Measurements from ENCODE around the gene ZNF514.
"Not testable (repeated sequence)": the region's sequence is repeated elsewhere in the genome, so short reads cannot be mapped to it uniquely, and the experiment has no call there.

Gene ZNF514

DNA sequence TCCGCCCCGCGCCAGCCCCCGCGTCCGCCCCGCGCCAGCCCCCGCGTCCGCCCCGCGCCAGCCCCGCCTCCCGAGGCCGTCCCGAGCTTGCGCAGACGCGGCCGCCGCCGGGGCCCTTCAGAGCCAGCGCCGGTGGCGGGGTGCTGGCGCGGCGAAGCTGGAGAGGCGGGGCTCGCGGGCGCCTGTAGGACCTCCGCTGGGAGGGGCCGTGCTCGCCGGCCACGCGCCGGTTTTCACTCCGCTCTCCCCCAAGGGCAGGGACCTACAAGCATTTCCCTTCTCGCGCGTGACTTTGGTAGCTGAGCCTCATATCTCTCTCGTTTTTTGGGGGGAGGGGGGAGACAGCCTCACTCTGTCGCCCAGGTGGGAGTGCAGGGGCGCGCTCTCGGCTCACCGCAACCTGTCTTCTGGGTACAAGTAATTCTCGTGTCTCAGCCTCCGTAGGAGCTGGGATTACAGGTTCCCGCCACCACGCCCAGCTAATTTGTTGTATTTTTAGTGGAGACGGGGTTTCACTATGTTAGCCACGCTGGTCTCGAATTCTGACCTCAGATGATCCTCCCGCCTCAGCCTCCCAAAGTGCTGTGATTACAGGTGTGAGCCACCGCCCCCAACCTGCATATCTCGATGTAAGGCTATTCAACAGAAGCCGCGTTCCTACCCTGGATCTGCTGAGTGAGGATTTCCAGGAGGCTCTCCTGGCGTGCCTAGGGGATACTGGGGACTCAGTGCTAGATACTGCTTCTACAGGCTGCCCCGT lies at the start of gene ZNF514:
Gene ZNF514 (minus strand): TSS at position 159 of the 760 bp plus-strand sequence. CDS start 6,595 bp downstream, outside the sequence.
- Histone ChIP-seq H3K36me3 (ENCODE audit: control insufficient read depth in 5 of 5, insufficient read depth in 5 of 5, low read length in 5 of 5) (peaks cover 6 to 22% (median 22%) of the 10 kb centered on the region in 5 donors), H3K27me3 (ENCODE audit: control insufficient read depth in 5 of 5, insufficient read depth in 4 of 5, low read length in 5 of 5) (no peaks in the 10 kb centered on the region), H3K27ac (ENCODE audit: low read depth, low read length) (peak within 1 kb of the TSS; percentile 64), H3K9me3 (ENCODE audit: control insufficient read depth in 5 of 5, low read length in 5 of 5) (peaks cover 0 to 10% (median 4%) of the 10 kb centered on the region in 5 donors), H3K4me3 (ENCODE audit: low read depth in 1 of 5, low read length in 5 of 5) (peak within 1 kb of the TSS; percentile 74 to 93 (median 87)), H3K4me1 (ENCODE audit: control insufficient read depth in 5 of 5, insufficient read depth in 5 of 5, low read length in 5 of 5) (peaks cover 2 to 33% (median 27%) of the 10 kb centered on the region in 5 donors), H3K9ac (ENCODE audit: low read length in 5 of 5) (peak within 1 kb of the TSS; percentile 72 to 89 (median 81))

DNA sequence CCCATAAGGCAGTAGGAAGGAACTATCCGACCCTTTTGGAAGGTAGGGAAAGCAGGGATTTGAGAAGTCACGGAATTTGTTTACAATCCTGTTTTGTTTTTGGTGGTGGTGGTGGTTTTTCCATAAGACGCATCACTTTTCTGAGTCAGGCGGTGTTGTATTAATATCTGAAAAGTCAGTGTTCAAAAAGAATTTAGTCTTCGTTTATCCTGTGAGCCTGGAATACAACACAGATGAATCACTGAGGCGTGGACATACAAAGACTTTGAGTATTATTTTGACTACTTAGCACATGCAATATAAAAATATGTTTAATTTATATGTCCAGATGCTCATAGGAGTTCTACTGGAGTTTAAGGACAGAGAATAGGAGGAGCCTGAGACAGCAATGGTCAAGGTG lies 48.5 kb upstream of the ZNF514 start:
- Histone ChIP-seq H3K9ac (ENCODE audit: low read length in 5 of 5) (peak overlapping the region in 3 of 5 donors; percentile 87 to 89 (median 89)), H3K36me3 (ENCODE audit: control insufficient read depth in 5 of 5, insufficient read depth in 5 of 5, low read length in 5 of 5) (peaks cover 22 to 29% (median 25%) of the 10 kb centered on the region in 5 donors), H3K9me3 (ENCODE audit: control insufficient read depth in 5 of 5, low read length in 5 of 5) (peaks cover 17 to 34% (median 26%) of the 10 kb centered on the region in 5 donors), H3K27ac (ENCODE audit: low read depth, low read length) (no peak overlapping the region), H3K27me3 (ENCODE audit: control insufficient read depth in 5 of 5, insufficient read depth in 4 of 5, low read length in 5 of 5) (no peaks in the 10 kb centered on the region), H3K4me1 (ENCODE audit: control insufficient read depth in 5 of 5, insufficient read depth in 5 of 5, low read length in 5 of 5) (peaks cover 0 to 21% (median 15%) of the 10 kb centered on the region in 5 donors), H3K4me3 (ENCODE audit: low read depth in 1 of 5, low read length in 5 of 5) (peak overlapping the region; percentile 85 to 95 (median 88))

- Histone ChIP-seq H3K9me3 (ENCODE audit: control insufficient read depth in 5 of 5, low read length in 5 of 5) (peaks cover 10 to 27% (median 18%) of the 10 kb centered on the region in 5 donors), H3K4me1 (ENCODE audit: control insufficient read depth in 5 of 5, insufficient read depth in 5 of 5, low read length in 5 of 5) (peaks cover 0 to 21% (median 15%) of the 10 kb centered on the region in 5 donors), H3K36me3 (ENCODE audit: control insufficient read depth in 5 of 5, insufficient read depth in 5 of 5, low read length in 5 of 5) (peaks cover 15 to 21% (median 17%) of the 10 kb centered on the region in 5 donors), H3K27ac (ENCODE audit: low read depth, low read length) (peak within 1 kb of the TSS; percentile 48), H3K9ac (ENCODE audit: low read length in 5 of 5) (peak within 1 kb of the TSS in 4 of 5 donors; percentile 77 to 89 (median 88)), H3K4me3 (ENCODE audit: low read depth in 1 of 5, low read length in 5 of 5) (peak within 1 kb of the TSS; percentile 85 to 95 (median 88)), H3K27me3 (ENCODE audit: control insufficient read depth in 5 of 5, insufficient read depth in 4 of 5, low read length in 5 of 5) (no peaks in the 10 kb centered on the region)
Observed at GRCh38 chr2:95207111-95207961, 47.7 kb upstream of the ZNF514 start, which contains the start of gene ZNF892. TSS of gene ZNF892 (plus strand) at chr2:95207521. CDS start at chr2:95207816, 295 bp downstream.

DNA sequence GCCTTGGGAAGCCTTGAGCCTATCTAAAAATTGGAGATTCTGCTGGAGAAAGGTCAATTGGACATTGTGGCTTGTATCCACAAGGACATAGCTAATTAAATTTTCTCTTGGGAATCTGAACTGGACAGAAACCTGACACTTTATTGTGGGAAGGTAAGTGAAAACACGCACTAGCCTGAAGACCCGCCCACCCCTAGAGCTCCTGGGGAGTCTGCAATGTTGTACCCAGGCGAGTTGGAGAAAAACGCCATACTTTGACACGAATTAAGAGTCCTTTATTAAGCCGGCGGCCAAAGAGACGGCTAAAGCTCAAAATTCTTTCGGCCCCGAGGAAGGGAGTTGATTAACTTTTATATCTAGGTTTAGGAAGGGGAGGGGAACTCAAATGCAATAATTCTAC lies 46.4 kb upstream of the ZNF514 start:
- Histone ChIP-seq H3K27me3 (ENCODE audit: control insufficient read depth in 5 of 5, insufficient read depth in 4 of 5, low read length in 5 of 5) (no peaks in the 10 kb centered on the region), H3K4me1 (ENCODE audit: control insufficient read depth in 5 of 5, insufficient read depth in 5 of 5, low read length in 5 of 5) (peaks cover 0 to 21% (median 15%) of the 10 kb centered on the region in 5 donors), H3K9me3 (ENCODE audit: control insufficient read depth in 5 of 5, low read length in 5 of 5) (peaks cover 0 to 14% (median 6%) of the 10 kb centered on the region in 5 donors), H3K9ac (ENCODE audit: low read length in 5 of 5) (no peak overlapping the region), H3K36me3 (ENCODE audit: control insufficient read depth in 5 of 5, insufficient read depth in 5 of 5, low read length in 5 of 5) (peaks cover 3 to 9% (median 6%) of the 10 kb centered on the region in 5 donors), H3K27ac (ENCODE audit: low read depth, low read length) (no peak overlapping the region), H3K4me3 (ENCODE audit: low read depth in 1 of 5, low read length in 5 of 5) (peak overlapping the region in 1 of 5 donors; percentile 87)

- Histone ChIP-seq H3K9me3 (ENCODE audit: control insufficient read depth in 5 of 5, low read length in 5 of 5) (peaks cover 0 to 3% (median 0%) of the 10 kb centered on the region in 5 donors), H3K27me3 (ENCODE audit: control insufficient read depth in 5 of 5, insufficient read depth in 4 of 5, low read length in 5 of 5) (no peaks in the 10 kb centered on the region), H3K9ac (ENCODE audit: low read length in 5 of 5) (no peak overlapping the region), H3K36me3 (ENCODE audit: control insufficient read depth in 5 of 5, insufficient read depth in 5 of 5, low read length in 5 of 5) (peaks cover 0 to 3% (median 0%) of the 10 kb centered on the region in 5 donors), H3K4me1 (ENCODE audit: control insufficient read depth in 5 of 5, insufficient read depth in 5 of 5, low read length in 5 of 5) (peaks cover 0 to 21% (median 15%) of the 10 kb centered on the region in 5 donors), H3K27ac (ENCODE audit: low read depth, low read length) (no peak overlapping the region), H3K4me3 (ENCODE audit: low read depth in 1 of 5, low read length in 5 of 5) (no peak overlapping the region)
Observed at GRCh38 chr2:95204396-95204795, 44.7 kb upstream of the ZNF514 start.

DNA sequence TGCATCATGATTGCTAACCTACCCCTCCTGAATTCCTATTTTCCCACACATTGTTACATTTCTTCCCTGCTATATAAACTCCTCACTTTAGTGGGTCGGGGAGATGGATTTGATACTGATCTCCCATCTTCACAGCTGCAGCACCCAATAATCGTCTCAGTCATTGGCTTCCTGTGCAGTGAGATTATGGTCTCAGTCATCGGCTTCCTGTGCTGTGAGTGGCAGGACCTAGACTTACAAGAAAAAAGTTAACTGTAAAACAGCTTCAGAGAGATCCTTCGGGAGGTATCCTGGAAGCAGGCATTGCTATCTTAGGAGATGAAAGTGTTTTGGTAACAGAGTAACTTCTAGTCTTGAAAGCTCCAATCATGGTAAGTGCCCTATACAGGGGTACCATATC lies 44.3 kb upstream of the ZNF514 start:
- no peak overlapping the region for H3K9ac ChIP-seq (ENCODE audit: low read length in 5 of 5)
- no peak overlapping the region for H3K4me3 ChIP-seq (ENCODE audit: low read depth in 1 of 5, low read length in 5 of 5)
- no peaks in the 10 kb centered on the region for H3K36me3 ChIP-seq (ENCODE audit: control insufficient read depth in 5 of 5, insufficient read depth in 5 of 5, low read length in 5 of 5)

GRCh38 chr2:95192956-95193355 lies 33.3 kb upstream of the ZNF514 start:
- not testable (repeated sequence) for H3K27me3 ChIP-seq (ENCODE audit: control insufficient read depth in 5 of 5, insufficient read depth in 4 of 5, low read length in 5 of 5); H3K36me3 ChIP-seq (ENCODE audit: control insufficient read depth in 5 of 5, insufficient read depth in 5 of 5, low read length in 5 of 5); H3K9me3 ChIP-seq (ENCODE audit: control insufficient read depth in 5 of 5, low read length in 5 of 5); H3K4me1 ChIP-seq (ENCODE audit: control insufficient read depth in 5 of 5, insufficient read depth in 5 of 5, low read length in 5 of 5); H3K9ac ChIP-seq (ENCODE audit: low read length in 5 of 5); H3K27ac ChIP-seq (ENCODE audit: low read depth, low read length); H3K4me3 ChIP-seq (ENCODE audit: low read depth in 1 of 5, low read length in 5 of 5)

More for the DNA sequence above, 44.3 kb upstream of the ZNF514 start:
- Histone ChIP-seq H3K27ac (ENCODE audit: low read depth, low read length) (no peak overlapping the region), H3K4me1 (ENCODE audit: control insufficient read depth in 5 of 5, insufficient read depth in 5 of 5, low read length in 5 of 5) (peaks cover 0 to 21% (median 15%) of the 10 kb centered on the region in 5 donors), H3K27me3 (ENCODE audit: control insufficient read depth in 5 of 5, insufficient read depth in 4 of 5, low read length in 5 of 5) (no peaks in the 10 kb centered on the region), H3K9me3 (ENCODE audit: control insufficient read depth in 5 of 5, low read length in 5 of 5) (no peaks in the 10 kb centered on the region)

DNA sequence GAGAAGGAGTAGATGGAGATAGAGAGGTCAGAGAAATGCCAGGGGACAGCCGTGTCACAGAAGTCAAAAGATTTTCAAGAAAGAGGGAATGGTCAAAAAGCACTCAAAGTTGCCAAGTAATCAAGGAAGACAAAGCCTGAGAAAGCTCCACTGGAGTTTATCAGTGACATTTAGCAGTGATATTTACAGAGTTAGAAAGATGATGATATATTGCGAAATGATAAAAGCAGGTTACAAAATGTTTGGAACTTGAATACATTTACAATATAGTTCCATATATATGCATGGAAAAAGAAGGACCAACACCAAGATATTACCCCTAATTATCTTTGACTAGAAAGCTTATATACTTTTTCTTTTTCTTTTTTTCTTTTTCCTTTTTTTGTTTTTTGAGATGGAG lies 26.3 kb upstream of the ZNF514 start:
- H3K36me3 ChIP-seq (ENCODE audit: control insufficient read depth in 5 of 5, insufficient read depth in 5 of 5, low read length in 5 of 5): peaks cover 17 to 24% (median 23%) of the 10 kb centered on the region in 5 donors
- no peak overlapping the region for H3K27ac ChIP-seq (ENCODE audit: low read depth, low read length)
- H3K9me3 ChIP-seq (ENCODE audit: control insufficient read depth in 5 of 5, low read length in 5 of 5): peaks cover 5 to 12% (median 9%) of the 10 kb centered on the region in 5 donors
- H3K4me3 ChIP-seq (ENCODE audit: low read depth in 1 of 5, low read length in 5 of 5): no peak overlapping the region
- peaks cover 0 to 10% (median 0%) of the 10 kb centered on the region in 5 donors for H3K4me1 ChIP-seq (ENCODE audit: control insufficient read depth in 5 of 5, insufficient read depth in 5 of 5, low read length in 5 of 5)
- no peak overlapping the region for H3K9ac ChIP-seq (ENCODE audit: low read length in 5 of 5)
- H3K27me3 ChIP-seq (ENCODE audit: control insufficient read depth in 5 of 5, insufficient read depth in 4 of 5, low read length in 5 of 5): peaks cover 0 to 5% (median 0%) of the 10 kb centered on the region in 5 donors

- peaks cover 0 to 5% (median 0%) of the 10 kb centered on the region in 5 donors for H3K27me3 ChIP-seq (ENCODE audit: control insufficient read depth in 5 of 5, insufficient read depth in 4 of 5, low read length in 5 of 5)
- H3K36me3 ChIP-seq (ENCODE audit: control insufficient read depth in 5 of 5, insufficient read depth in 5 of 5, low read length in 5 of 5): peaks cover 23 to 32% (median 28%) of the 10 kb centered on the region in 5 donors
- H3K9me3 ChIP-seq (ENCODE audit: control insufficient read depth in 5 of 5, low read length in 5 of 5): peaks cover 6 to 17% (median 9%) of the 10 kb centered on the region in 5 donors
- H3K4me3 ChIP-seq (ENCODE audit: low read depth in 1 of 5, low read length in 5 of 5): no peak overlapping the region
- H3K9ac ChIP-seq (ENCODE audit: low read length in 5 of 5): no peak overlapping the region
- peaks cover 0 to 10% (median 0%) of the 10 kb centered on the region in 5 donors for H3K4me1 ChIP-seq (ENCODE audit: control insufficient read depth in 5 of 5, insufficient read depth in 5 of 5, low read length in 5 of 5)
- H3K27ac ChIP-seq (ENCODE audit: low read depth, low read length): no peak overlapping the region
Observed at GRCh38 chr2:95185197-95185596, 25.5 kb upstream of the ZNF514 start.

All from subcutaneous abdominal adipose tissue (tissue), 5 donors.